ENCODE results near the gene LZTR1.
"Not testable (repeated sequence)": the region's sequence is repeated elsewhere in the genome, so short reads cannot be mapped to it uniquely, and the experiment has no call there.

The LZTR1 gene

DNA sequence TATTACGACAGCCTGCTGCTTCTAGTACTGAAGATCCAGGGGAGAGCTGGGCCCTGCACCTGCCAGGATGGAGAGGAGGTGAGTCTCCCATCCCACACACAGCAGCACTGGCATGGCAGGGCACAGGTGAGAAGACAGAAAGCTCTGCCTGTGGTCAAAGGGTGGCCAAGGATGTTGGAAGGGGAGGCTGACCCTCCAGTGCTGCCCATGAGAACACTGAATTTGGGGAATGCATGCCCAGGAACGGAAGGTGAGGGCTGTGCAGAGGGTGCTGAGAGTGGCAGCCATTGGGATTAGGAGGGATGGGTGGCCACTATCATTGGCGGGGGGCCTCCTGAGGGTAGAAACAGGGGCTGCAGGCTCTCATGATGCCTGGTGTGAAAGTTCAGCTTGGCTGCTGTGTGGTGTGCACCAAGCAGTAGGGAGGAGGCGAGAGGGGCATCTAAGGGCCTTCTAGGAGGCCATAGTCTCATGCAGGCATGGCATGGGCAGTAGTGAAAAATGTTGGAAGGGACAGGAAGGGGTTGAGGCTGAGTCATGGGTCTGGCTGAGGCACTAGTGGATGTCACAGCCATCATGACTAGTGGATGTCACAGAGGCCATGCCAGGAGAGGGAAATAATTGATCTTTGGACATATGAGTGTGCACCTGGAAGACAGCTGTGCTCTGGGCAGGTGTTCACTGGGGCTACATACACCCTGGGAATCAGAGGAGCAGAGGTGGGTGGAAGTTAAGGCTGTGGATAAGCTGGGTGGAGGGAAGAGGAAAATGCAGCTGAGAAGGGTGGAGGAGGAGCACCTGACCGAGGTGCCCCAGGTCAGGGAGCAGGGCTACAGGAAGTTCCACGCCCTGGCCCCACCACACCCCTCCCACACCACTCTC is 61.1 kb downstream of the LZTR1 start:
- Mint-ChIP-seq H3K4me3 (no peak overlapping the region), H3K27me3 (peaks cover 16% of the 10 kb centered on the region), H3K4me1 (peaks cover 21% of the 10 kb centered on the region), H3K27ac (peak overlapping the region; percentile 12), H3K9me3 (no peaks in the 10 kb centered on the region), H3K36me3 (no peaks in the 10 kb centered on the region)
- DNase-seq (ENCODE audit: low spot score in 2 of 2) (no peak), ATAC-seq (ENCODE audit: low read depth) (no peak)

DNA sequence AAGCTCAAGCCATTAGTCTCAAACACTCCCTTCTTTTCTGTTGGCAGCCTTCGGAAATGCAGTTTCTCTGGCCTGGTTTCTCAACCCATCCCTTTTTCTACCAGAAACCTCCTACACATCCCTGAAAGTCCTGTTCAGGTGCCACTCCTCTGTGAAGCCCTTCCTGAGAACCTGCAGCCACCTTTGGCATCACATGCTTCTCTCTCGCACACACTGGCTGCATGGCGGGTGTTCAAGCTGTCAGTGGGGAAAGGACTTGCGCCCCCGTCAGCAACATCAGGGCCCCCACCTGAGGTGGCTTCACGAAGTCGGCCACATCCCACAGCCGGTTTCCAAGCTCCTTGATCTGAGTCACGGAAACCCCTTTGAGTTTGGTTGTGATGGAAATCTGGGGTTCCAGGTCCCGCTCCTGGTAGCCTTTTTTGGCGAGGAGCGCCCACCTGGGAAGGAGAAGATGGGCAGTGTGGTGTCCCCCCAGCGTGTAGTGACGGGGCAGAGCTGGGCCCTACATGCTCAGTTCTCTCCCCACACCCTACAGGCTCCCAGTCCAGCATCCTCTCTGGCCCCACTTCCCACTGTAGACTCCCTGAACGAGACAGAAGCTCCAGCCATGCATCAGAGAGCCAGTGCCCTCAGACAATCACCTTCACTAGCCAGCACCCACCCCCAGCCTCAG is 61.9 kb downstream of the LZTR1 start:
- DNase-seq (ENCODE audit: low spot score in 2 of 2) (no peak), ATAC-seq (ENCODE audit: low read depth) (no peak)
- no peaks in the 10 kb centered on the region for H3K9me3 Mint-ChIP-seq
- peak overlapping the region; percentile 91 for H3K27ac Mint-ChIP-seq
- H3K27me3 Mint-ChIP-seq: peaks cover 16% of the 10 kb centered on the region
- H3K4me1 Mint-ChIP-seq: peaks cover 21% of the 10 kb centered on the region
- no peaks in the 10 kb centered on the region for H3K36me3 Mint-ChIP-seq
- H3K4me3 Mint-ChIP-seq: no peak overlapping the region

DNA sequence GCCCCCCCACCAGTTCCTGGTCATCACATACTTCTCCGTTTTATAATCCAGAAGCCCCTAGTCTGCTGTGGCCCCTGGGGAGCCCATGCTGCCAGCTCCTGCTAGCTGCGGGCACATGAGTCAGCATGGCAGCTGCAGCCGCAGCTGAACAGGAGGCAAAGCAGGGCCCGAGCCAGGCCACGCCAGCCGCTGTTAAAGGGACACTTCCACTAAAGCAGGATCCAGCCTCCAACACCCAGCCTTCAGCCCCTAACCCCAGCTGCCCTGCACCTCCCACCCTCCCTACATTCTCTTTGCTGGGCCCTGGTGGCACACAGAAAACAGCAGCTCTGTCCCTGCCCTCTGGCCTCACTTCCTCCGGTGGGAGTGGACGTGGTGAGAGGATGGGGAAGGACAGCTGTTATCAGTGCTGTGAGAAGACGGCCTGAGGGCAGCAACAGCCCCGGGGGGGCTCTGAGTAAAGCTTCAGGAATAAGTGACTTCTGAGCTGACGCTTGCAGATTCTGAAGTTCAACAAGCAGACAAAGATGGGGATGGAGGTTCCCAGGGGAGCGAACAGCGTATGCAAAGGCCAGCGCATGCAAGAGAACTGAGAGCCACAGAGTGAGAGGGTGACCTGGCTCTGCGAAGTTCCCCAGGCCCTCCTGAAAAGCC is 63.0 kb downstream of the LZTR1 start:
- Mint-ChIP-seq H3K27me3 (peaks cover 13% of the 10 kb centered on the region), H3K4me3 (peak overlapping the region; percentile 77), H3K4me1 (peaks cover 21% of the 10 kb centered on the region), H3K9me3 (no peaks in the 10 kb centered on the region), H3K36me3 (no peaks in the 10 kb centered on the region), H3K27ac (peak overlapping the region; percentile 91)
- ATAC-seq (ENCODE audit: low read depth): peak; percentile 38
- DNase-seq (ENCODE audit: low spot score in 2 of 2): no peak

DNA sequence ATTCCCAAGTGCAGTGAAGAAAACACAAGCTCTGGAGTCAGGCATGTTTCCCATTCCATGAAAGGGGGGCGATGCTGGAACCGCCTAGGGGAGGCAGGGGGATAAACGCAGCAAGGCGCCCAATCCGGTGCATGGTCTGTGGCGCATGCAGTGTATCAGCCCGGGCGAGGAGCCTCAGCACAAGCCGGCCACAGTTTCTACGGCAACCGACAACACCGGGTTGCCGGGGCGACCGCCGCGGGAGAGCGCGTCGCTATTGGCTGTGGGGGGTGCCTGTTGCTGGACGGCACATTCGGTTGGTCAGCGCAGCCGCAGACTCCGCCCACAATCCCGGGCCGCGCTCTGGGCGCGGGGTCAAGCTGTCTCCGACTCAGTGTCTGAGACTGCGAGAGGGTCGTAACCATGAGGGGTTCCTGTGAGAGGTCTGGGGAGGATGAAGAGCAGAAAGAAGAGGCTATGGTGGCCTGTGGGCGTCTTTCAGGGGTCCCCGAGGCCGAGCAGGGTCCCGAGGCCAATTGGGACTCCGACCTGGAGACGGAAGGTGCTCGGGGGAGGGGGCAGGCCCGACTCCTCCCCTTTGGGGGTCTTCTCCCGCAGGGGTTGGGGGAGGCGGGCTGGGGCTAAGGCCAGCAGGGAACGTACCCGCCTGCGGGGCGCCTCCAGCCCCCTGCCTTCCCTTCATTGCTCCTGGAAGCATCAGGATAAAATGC is 63.6 kb downstream of the LZTR1 start, which contains the start of gene LRRC74B:
Gene LRRC74B (plus strand): TSS at position 362 of the 710 bp plus-strand sequence. CDS start 41 bp downstream, at position 403.
- Mint-ChIP-seq H3K27ac (peak within 1 kb of the TSS; percentile 91), H3K4me1 (peaks cover 21% of the 10 kb centered on the region), H3K27me3 (peaks cover 13% of the 10 kb centered on the region), H3K9me3 (no peaks in the 10 kb centered on the region), H3K4me3 (peak within 1 kb of the TSS; percentile 77), H3K36me3 (no peaks in the 10 kb centered on the region)
- peak; percentile 68 to 71 for DNase-seq (ENCODE audit: low spot score in 2 of 2)
- ATAC-seq (ENCODE audit: low read depth): peak; percentile 97

DNA sequence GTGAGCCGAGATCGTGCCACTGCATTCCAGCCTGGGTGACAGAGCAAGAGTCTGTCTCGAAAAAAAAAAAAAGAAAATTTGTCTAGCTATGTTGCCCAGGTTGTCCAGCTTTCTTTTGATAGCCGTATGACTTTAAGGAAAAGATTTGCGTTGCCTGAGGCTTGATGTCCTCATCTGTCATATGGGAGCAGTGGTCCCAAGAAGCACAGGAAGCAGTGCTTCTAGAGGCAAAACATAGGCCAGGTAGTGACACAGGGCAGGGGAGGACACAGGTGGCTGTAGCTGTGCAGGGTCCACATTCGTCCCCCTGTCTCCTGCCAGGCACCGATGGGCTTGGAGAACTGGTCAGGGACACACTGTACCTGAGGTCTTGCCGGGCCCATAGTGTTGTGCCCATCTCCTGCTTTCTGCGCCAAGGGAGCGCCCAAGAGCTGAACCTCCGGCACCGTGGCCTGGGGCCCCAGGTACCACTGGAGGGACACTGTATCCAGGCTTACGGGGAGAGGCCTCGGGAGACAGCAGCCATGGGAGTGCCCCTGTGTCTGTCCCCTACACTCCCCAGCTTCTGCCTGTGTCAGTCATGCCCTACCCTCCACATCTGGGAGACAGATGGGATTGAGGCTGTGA is 65.1 kb downstream of the LZTR1 start:
- peaks cover 24% of the 10 kb centered on the region for H3K4me1 Mint-ChIP-seq
- no peak overlapping the region for H3K4me3 Mint-ChIP-seq
- H3K27ac Mint-ChIP-seq: peak overlapping the region; percentile 91
- no peak for ATAC-seq (ENCODE audit: low read depth)
- H3K36me3 Mint-ChIP-seq: no peaks in the 10 kb centered on the region
- no peaks in the 10 kb centered on the region for H3K9me3 Mint-ChIP-seq
- no peak for DNase-seq (ENCODE audit: low spot score in 2 of 2)
- H3K27me3 Mint-ChIP-seq: peaks cover 14% of the 10 kb centered on the region

DNA sequence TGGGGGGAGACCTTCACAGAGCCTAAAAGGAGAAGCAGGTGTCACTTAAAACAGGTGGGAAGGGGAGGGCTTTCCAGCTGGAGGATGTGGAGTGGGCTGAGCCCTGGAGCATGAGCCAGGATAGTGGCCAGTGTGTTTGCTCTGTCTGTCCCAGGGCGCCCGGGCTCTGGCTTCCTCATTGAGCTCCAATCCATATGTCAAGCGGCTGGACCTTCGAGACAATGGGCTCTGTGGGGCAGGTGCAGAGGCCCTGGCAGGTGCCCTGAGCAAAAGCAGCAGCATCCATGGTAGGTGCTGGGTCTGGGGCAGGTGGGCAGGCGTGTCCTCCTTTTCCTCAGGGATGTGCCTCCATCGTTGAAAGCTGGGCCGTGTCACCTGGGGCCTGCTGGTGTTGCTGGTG is 65.6 kb downstream of the LZTR1 start:
- H3K4me1 Mint-ChIP-seq: peaks cover 24% of the 10 kb centered on the region
- peaks cover 14% of the 10 kb centered on the region for H3K27me3 Mint-ChIP-seq
- no peak overlapping the region for H3K27ac Mint-ChIP-seq
- no peak for DNase-seq (ENCODE audit: low spot score in 2 of 2)
- H3K9me3 Mint-ChIP-seq: no peaks in the 10 kb centered on the region
- no peak for ATAC-seq (ENCODE audit: low read depth)
- no peak overlapping the region for H3K4me3 Mint-ChIP-seq
- H3K36me3 Mint-ChIP-seq: no peaks in the 10 kb centered on the region

DNA sequence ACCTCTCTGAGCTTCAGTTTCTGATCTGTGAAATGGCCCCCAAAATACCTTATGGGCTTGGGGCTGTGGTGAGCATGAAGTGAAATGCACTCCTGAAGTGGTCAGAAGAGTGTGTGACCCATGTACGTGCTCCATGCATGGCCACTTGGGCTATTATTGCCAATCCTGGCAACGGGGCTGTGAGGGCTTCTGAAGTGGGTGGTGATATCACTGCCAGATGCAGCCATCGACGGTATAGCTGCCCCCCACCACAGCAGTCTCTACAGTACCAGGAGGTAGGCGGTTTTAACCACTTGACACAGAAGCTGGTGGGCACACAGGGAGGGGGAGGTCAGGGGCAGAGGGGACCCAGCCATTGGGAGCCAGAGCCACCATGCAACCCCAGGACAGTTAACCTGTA is 66.4 kb downstream of the LZTR1 start:
- Mint-ChIP-seq H3K27me3 (peaks cover 11% of the 10 kb centered on the region), H3K4me1 (peaks cover 18% of the 10 kb centered on the region)
- not testable (repeated sequence) for ATAC-seq (ENCODE audit: low read depth); H3K36me3 Mint-ChIP-seq; H3K9me3 Mint-ChIP-seq; H3K4me3 Mint-ChIP-seq; DNase-seq (ENCODE audit: low spot score in 2 of 2); H3K27ac Mint-ChIP-seq

All from memory B cell (primary cell).